Kidney (tissue), 14 donors: ENCODE results near the gene CEP68. TPM values are rescaled to one million over a fixed set of nuclear protein-coding genes. Genes with fewer than 3 reads are reported as not detected.
A peak's percentile ranks its signal among the peaks of the same experiment; 100 is the strongest.

Source experiments
- DNase-seq, 5 donors: peaks; one replicate each; pipeline ENCODE4 v3.0.0-alpha.2; 2013 to 2020
- FAIRE-seq: peaks from 2 replicates; lab custom pipeline; 2012; peaks lifted over from hg19 to GRCh38; lab: Jason Lieb, UNC
- H3K27ac ChIP-seq, 2 donors: one replicate each; pipeline ENCODE4 v1.7.0; 2013; ENCODE audit warnings: low read depth in 2 of 2, low read length in 2 of 2, inconsistent platforms in 1 of 2
- H3K27me3 ChIP-seq: one replicate; pipeline ENCODE4 v1.7.1; 2013; ENCODE audit warnings: low read length, inconsistent platforms; ENCODE audit not compliant: control insufficient read depth, insufficient read depth
- H3K36me3 ChIP-seq, 3 donors: one replicate each; pipeline versions ENCODE4 v1.7.0 to v1.7.1; 2013; ENCODE audit warnings: low read length in 3 of 3, control low read depth in 1 of 3, inconsistent platforms in 1 of 3; ENCODE audit not compliant: insufficient read depth in 3 of 3, control insufficient read depth in 2 of 3
- H3K4me1 ChIP-seq, 3 donors: one replicate each; pipeline versions ENCODE4 v1.7.0 to v1.7.1; 2013; ENCODE audit warnings: low read length in 3 of 3, inconsistent platforms in 1 of 3, low read depth in 1 of 3; ENCODE audit not compliant: control insufficient read depth in 2 of 3, insufficient read depth in 2 of 3
- H3K4me3 ChIP-seq, 3 donors: one replicate each; pipeline versions ENCODE4 v1.7.0 to v1.8.1; 2013; ENCODE audit warnings: low read length in 3 of 3, control low read depth in 1 of 3, inconsistent platforms in 1 of 3
- H3K9ac ChIP-seq, 3 donors: one replicate each; pipeline versions ENCODE4 v1.7.0 to v1.7.1; 2013; ENCODE audit warnings: low read length in 3 of 3, control low read depth in 1 of 3, inconsistent platforms in 1 of 3
- H3K9me3 ChIP-seq, 3 donors: one replicate each; pipeline versions ENCODE4 v1.7.0 to v1.7.1; 2013; ENCODE audit warnings: low read length in 3 of 3, control low read depth in 1 of 3, inconsistent platforms in 1 of 3; ENCODE audit not compliant: control insufficient read depth in 2 of 3, insufficient read depth in 1 of 3
- intact Hi-C: fragments of 100-400 bp; cut with DNase I; formaldehyde crosslinking; loops from one replicate; pipeline ENCODE4 v1.11.1; 2022
- polyA plus RNA-seq: library from polyadenylated mRNA; stranded (reverse); fragments of 350-450 nt; fragmentation: Illumina TruSeq; extraction: RNeasy Lipid Tissue Mini Kit (QIAGEN cat#74804); gene quantifications from one replicate; pipeline ENCODE4 v1.2.3, GENCODE V29; 2014; ENCODE audit warnings: low read depth, low replicate concordance; ENCODE audit not compliant: insufficient read depth
- total RNA-seq: library from RNA; stranded (reverse); fragmentation: NEBNext Ultra II Directional; extraction: Animal tissue kit (Norgen Biotek cat#: 25700); gene quantifications from one replicate; pipeline ENCODE4 v1.2.1, GENCODE V29; 2021
- TF ChIP-seq, protein P1 (sequence below): IDR thresholded peaks from 3 replicates; pipeline ENCODE4 v1.5.1; 2012; ENCODE audit warnings: mild to moderate bottlenecking, moderate library complexity, borderline replicate concordance; ENCODE audit not compliant: insufficient read depth; ENCODE audit errors: extremely low read depth
- donor health status: control.
- donor health status: control.
- donor health status: control.
- donor health status: control.
- donor health status: control.
- donor health status: DM: yes; HTN: yes; CAD: no.
- donor health status: Normal renal cell carcinoma (clear cell type).

Gene CEP68
- total and polyA plus RNA-seq, 2 donors from 2014 or later: 5.6 to 20.3 TPM

DNA sequence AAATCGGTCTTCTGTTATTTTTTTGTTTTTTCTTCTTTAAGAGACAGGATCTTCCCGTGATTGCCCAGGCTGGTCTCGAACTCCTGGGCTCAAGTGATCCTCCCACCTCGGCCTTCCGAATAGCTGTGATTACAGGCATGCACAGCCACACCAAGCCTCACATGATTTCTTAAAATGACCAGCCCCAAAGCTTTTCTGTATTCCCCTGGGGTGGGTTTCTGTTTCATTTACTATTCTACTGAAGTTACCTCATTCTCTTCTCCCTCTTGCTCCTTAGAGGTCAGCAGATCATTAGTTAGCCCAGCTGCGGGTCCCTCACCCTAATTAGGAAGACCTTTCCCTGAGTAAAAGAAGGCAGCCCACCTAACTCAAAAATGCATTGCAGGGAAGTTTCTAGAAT is 39.4 kb upstream of the CEP68 start:
- no peak overlapping the region for H3K9ac ChIP-seq
- H3K27ac ChIP-seq: no peak overlapping the region
- H3K4me3 ChIP-seq: no peak overlapping the region
- no peaks in the 10 kb centered on the region for H3K27me3 ChIP-seq
- DNase-seq (no peak), FAIRE-seq (no peak)
- TF ChIP-seq, protein P1, sequence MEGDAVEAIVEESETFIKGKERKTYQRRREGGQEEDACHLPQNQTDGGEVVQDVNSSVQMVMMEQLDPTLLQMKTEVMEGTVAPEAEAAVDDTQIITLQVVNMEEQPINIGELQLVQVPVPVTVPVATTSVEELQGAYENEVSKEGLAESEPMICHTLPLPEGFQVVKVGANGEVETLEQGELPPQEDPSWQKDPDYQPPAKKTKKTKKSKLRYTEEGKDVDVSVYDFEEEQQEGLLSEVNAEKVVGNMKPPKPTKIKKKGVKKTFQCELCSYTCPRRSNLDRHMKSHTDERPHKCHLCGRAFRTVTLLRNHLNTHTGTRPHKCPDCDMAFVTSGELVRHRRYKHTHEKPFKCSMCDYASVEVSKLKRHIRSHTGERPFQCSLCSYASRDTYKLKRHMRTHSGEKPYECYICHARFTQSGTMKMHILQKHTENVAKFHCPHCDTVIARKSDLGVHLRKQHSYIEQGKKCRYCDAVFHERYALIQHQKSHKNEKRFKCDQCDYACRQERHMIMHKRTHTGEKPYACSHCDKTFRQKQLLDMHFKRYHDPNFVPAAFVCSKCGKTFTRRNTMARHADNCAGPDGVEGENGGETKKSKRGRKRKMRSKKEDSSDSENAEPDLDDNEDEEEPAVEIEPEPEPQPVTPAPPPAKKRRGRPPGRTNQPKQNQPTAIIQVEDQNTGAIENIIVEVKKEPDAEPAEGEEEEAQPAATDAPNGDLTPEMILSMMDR: no peak
- no peaks in the 10 kb centered on the region for H3K4me1 ChIP-seq
- no peaks in the 10 kb centered on the region for H3K9me3 ChIP-seq
- intact Hi-C loops: no loop called here
- no peaks in the 10 kb centered on the region for H3K36me3 ChIP-seq

GRCh38 chr2:65017335-65017734 is 38.9 kb upstream of the CEP68 start:
- Histone ChIP-seq H3K9me3 (no peaks in the 10 kb centered on the region), H3K4me3 (no peak overlapping the region), H3K9ac (no peak overlapping the region), H3K36me3 (no peaks in the 10 kb centered on the region), H3K27ac (no peak overlapping the region), H3K27me3 (no peaks in the 10 kb centered on the region), H3K4me1 (no peaks in the 10 kb centered on the region)
- DNase-seq (peak in 1 of 5 donors; percentile 47), FAIRE-seq (no peak)
- intact Hi-C loops: no loop called here
- TF ChIP-seq, protein P1: no peak

DNA sequence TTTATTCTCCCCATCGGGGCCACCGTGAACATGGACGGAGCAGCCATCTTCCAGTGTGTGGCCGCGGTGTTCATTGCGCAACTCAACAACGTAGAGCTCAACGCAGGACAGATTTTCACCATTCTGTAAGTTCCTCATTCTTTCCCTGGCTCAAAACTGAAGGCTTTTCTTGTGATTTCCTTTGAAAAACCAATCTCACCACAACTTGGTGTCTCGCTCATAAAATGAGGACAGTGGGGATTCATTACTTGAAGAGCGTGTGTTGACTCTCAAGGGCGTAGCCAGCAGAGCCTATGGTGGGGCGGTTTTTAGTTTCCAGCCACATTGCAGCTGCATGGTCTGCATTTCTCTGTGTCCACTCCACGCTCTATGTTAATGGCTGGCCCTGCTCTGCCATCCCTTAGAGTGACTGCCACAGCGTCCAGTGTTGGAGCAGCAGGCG is 38.1 kb upstream of the CEP68 start:
- no peak for FAIRE-seq
- no peak overlapping the region for H3K9ac ChIP-seq
- no peaks in the 10 kb centered on the region for H3K27me3 ChIP-seq
- TF ChIP-seq, protein P1: no peak
- H3K4me3 ChIP-seq: no peak overlapping the region
- no peak overlapping the region for H3K27ac ChIP-seq
- intact Hi-C loops: no loop called here
- no peak for DNase-seq
- H3K9me3 ChIP-seq: no peaks in the 10 kb centered on the region
- no peaks in the 10 kb centered on the region for H3K4me1 ChIP-seq
- no peaks in the 10 kb centered on the region for H3K36me3 ChIP-seq

GRCh38 chr2:65019010-65019409 is 37.2 kb upstream of the CEP68 start:
- H3K27me3 ChIP-seq: no peaks in the 10 kb centered on the region
- H3K9ac ChIP-seq: no peak overlapping the region
- TF ChIP-seq, protein P1: no peak
- no peaks in the 10 kb centered on the region for H3K36me3 ChIP-seq
- H3K4me1 ChIP-seq: no peaks in the 10 kb centered on the region
- no peak overlapping the region for H3K27ac ChIP-seq
- FAIRE-seq (no peak), DNase-seq (no peak)
- H3K9me3 ChIP-seq: no peaks in the 10 kb centered on the region
- intact Hi-C loops: no loop called here
- no peak overlapping the region for H3K4me3 ChIP-seq
